H1 (cell line): ENCODE results near the gene CRADD. TPM values are rescaled to one million over a fixed set of nuclear protein-coding genes. Genes with fewer than 3 reads are reported as not detected.
A peak's percentile ranks its signal among the peaks of the same experiment; 100 is the strongest.

Source experiments
- CTCF ChIA-PET: fragments of 300-600 bp; sonication (Branson Sonifier 250); formaldehyde crosslinking; loops from one replicate; lab custom pipeline; 2021; ENCODE audit not compliant: partially characterized antibody; lab: Charles Lee
- POLR2A ChIA-PET: fragments of 300-600 bp; sonication (Branson Sonifier 250); formaldehyde crosslinking; loops from one replicate; lab custom pipeline; 2021; ENCODE audit warnings: inconsistent platforms; ENCODE audit not compliant: partially characterized antibody; lab: Charles Lee
- DNase-seq, 2 experiments: peaks; one replicate each; pipeline versions ENCODE4 v3.0.0 to v3.0.0-alpha.2; 2010 to 2022; ENCODE audit warnings: low spot score in 2 of 2, low read depth in 1 of 2, mixed read lengths in 1 of 2
- FAIRE-seq: peaks from 2 replicates; lab custom pipeline; 2011; peaks lifted over from hg19 to GRCh38; lab: Jason Lieb, UNC
- H2AFZ ChIP-seq: 2 replicates; pipeline ENCODE4 v1.8.1; 2012; ENCODE audit warnings: low read length, inconsistent platforms
- H2AK5ac ChIP-seq: 2 replicates; pipeline ENCODE4 v1.6.1; 2013; ENCODE audit warnings: low read depth, low read length
- H2BK120ac ChIP-seq: replicated peaks from 2 replicates; pipeline ENCODE3; 2013; ENCODE audit warnings: low read depth, low read length, inconsistent platforms
- H2BK12ac ChIP-seq: 2 replicates; pipeline ENCODE4 v1.6.1; 2013; ENCODE audit warnings: low read depth, low read length
- H2BK15ac ChIP-seq: 2 replicates; pipeline ENCODE4 v1.6.1; 2013; ENCODE audit warnings: low read length
- H2BK20ac ChIP-seq: 2 replicates; pipeline ENCODE4 v1.6.1; 2013; ENCODE audit warnings: low read length
- H2BK5ac ChIP-seq: 2 replicates; pipeline ENCODE4 v1.6.1; 2013; ENCODE audit warnings: low read depth, low read length
- H3K14ac ChIP-seq: 2 replicates; pipeline ENCODE4 v1.6.1; 2013; ENCODE audit warnings: inconsistent platforms; ENCODE audit not compliant: insufficient read length
- H3K18ac ChIP-seq: 2 replicates; pipeline ENCODE4 v1.6.1; 2013; ENCODE audit warnings: low read length; ENCODE audit errors: extremely low read depth
- H3K23ac ChIP-seq: 2 replicates; pipeline ENCODE4 v1.6.1; 2013; ENCODE audit warnings: inconsistent platforms; ENCODE audit not compliant: insufficient read length
- H3K23me2 ChIP-seq: 2 replicates; pipeline ENCODE4 v1.6.1; 2013; ENCODE audit warnings: low read depth, low read length
- H3K27ac ChIP-seq: 2 replicates; pipeline ENCODE4 v1.6.1; 2011; ENCODE audit warnings: low read depth, low read length, inconsistent platforms
- H3K27me3 ChIP-seq, 4 experiments: replicated peaks in 1 of 4; 1 replicate in 1 of 4; 2 replicates in 3 of 4; pipeline versions ENCODE4 v1.6.1 to v1.8.1; 2011 to 2013; ENCODE audit warnings: low read length in 3 of 4, mild to moderate bottlenecking in 3 of 4, inconsistent platforms in 2 of 4, mixed read lengths in 2 of 4, moderate library complexity in 1 of 4; ENCODE audit not compliant: control insufficient read depth in 3 of 4, insufficient read depth in 3 of 4; ENCODE audit errors: extremely low read depth in 1 of 4
- H3K36me3 ChIP-seq, 4 experiments: 2 replicates each; pipeline versions ENCODE4 v1.6.1 to v1.8.1; 2011 to 2013; ENCODE audit warnings: mild to moderate bottlenecking in 4 of 4, low read length in 3 of 4, moderate library complexity in 2 of 4, control low read depth in 1 of 4, inconsistent platforms in 1 of 4; ENCODE audit not compliant: insufficient read depth in 4 of 4, control insufficient read depth in 2 of 4
- H3K4ac ChIP-seq: replicated peaks from 2 replicates; pipeline ENCODE3; 2013; ENCODE audit warnings: low read length, low read depth, mixed read lengths, inconsistent platforms; ENCODE audit not compliant: insufficient read length
- H3K4me1 ChIP-seq, 4 experiments: replicated peaks in 1 of 4; 1 replicate in 1 of 4; 2 replicates in 3 of 4; pipeline versions ENCODE4 v1.6.1 to v1.8.1; 2011 to 2013; ENCODE audit warnings: low read length in 3 of 4, inconsistent platforms in 2 of 4, mixed read lengths in 1 of 4; ENCODE audit not compliant: insufficient read depth in 4 of 4, control insufficient read depth in 3 of 4
- H3K4me2 ChIP-seq, 2 experiments: 2 replicates each; pipeline versions ENCODE4 v1.6.1 to v1.8.1; 2011 to 2013; ENCODE audit warnings: low read depth in 2 of 2, low read length in 2 of 2, control low read depth in 1 of 2, inconsistent platforms in 1 of 2, mild to moderate bottlenecking in 1 of 2; ENCODE audit not compliant: insufficient read depth in 1 of 2
- H3K4me3 ChIP-seq, 4 experiments: fragments of 200-600, 300-600 bp in 1 of 4; sonication (generic), shearing (Covaris generic), sonication (Bioruptor Twin) in 1 of 4; 2 replicates each; pipeline versions ENCODE4 v1.5.1 to v1.8.1; 2011 to 2016; ENCODE audit warnings: low read length in 4 of 4, low read depth in 3 of 4, control low read depth in 2 of 4, inconsistent platforms in 2 of 4, mild to moderate bottlenecking in 2 of 4, mixed read lengths in 1 of 4, moderate library complexity in 1 of 4; ENCODE audit not compliant: insufficient read depth in 2 of 4; ENCODE audit errors: extremely low read depth in 1 of 4
- H3K56ac ChIP-seq: replicated peaks from 2 replicates; pipeline ENCODE3; 2013; ENCODE audit warnings: low read depth, mild to moderate bottlenecking, mixed read lengths, low read length, inconsistent platforms; ENCODE audit not compliant: insufficient read length
- H3K79me1 ChIP-seq: 2 replicates; pipeline ENCODE4 v1.6.1; 2013; ENCODE audit warnings: low read depth, low read length, control low read depth
- H3K79me2 ChIP-seq, 2 experiments: 2 replicates each; pipeline versions ENCODE4 v1.6.1 to v1.8.1; 2012 to 2013; ENCODE audit warnings: low read length in 2 of 2, mild to moderate bottlenecking in 2 of 2, inconsistent platforms in 1 of 2; ENCODE audit not compliant: insufficient read depth in 2 of 2, control insufficient read depth in 1 of 2
- H3K9ac ChIP-seq, 4 experiments: replicated peaks in 1 of 4; 1 replicate in 1 of 4; 2 replicates in 3 of 4; pipeline versions ENCODE4 v1.6.1 to v1.8.1; 2011 to 2013; ENCODE audit warnings: low read depth in 3 of 4, low read length in 3 of 4, control low read depth in 2 of 4, mild to moderate bottlenecking in 2 of 4, moderate library complexity in 2 of 4, inconsistent platforms in 1 of 4; ENCODE audit errors: extremely low read depth in 1 of 4
- H3K9me3 ChIP-seq, 2 experiments: 2 replicates each; pipeline versions ENCODE4 v1.6.1 to v1.8.1; 2012 to 2013; ENCODE audit warnings: mild to moderate bottlenecking in 2 of 2, moderate library complexity in 2 of 2, control low read depth in 1 of 2, inconsistent platforms in 1 of 2, low read depth in 1 of 2, low read length in 1 of 2, mixed read lengths in 1 of 2; ENCODE audit not compliant: insufficient read depth in 2 of 2
- H4K20me1 ChIP-seq, 2 experiments: replicated peaks in 1 of 2; 2 replicates each; pipeline versions ENCODE3 to v1.8.1; 2011 to 2013; ENCODE audit warnings: inconsistent platforms in 2 of 2, low read length in 2 of 2, mild to moderate bottlenecking in 1 of 2; ENCODE audit not compliant: insufficient read depth in 2 of 2, control insufficient read depth in 1 of 2
- H4K5ac ChIP-seq: 2 replicates; pipeline ENCODE4 v1.6.1; 2013; ENCODE audit warnings: low read length, low read depth, mixed read lengths, inconsistent platforms; ENCODE audit not compliant: insufficient read length
- H4K8ac ChIP-seq: 2 replicates; pipeline ENCODE4 v1.8.0; 2013; ENCODE audit warnings: mild to moderate bottlenecking, moderate library complexity, low read length, inconsistent platforms; ENCODE audit not compliant: insufficient read depth; ENCODE audit errors: extremely low read depth
- H4K91ac ChIP-seq: replicated peaks from 2 replicates; pipeline ENCODE3; 2013; ENCODE audit warnings: low read length, mixed read lengths, inconsistent platforms; ENCODE audit not compliant: insufficient read length
- CBX8 ChIP-seq: fragments of 300-800, 300-1000 bp; sonication (generic); IDR thresholded peaks from 2 replicates; pipeline ENCODE4 v1.7.1; 2016; ENCODE audit warnings: low read depth, low read length, borderline replicate concordance
- CTBP2 ChIP-seq: IDR thresholded peaks from 2 replicates; pipeline ENCODE4 v1.7.0; 2011; ENCODE audit warnings: borderline replicate concordance, mild to moderate bottlenecking, moderate library complexity, mixed read lengths, low read length; ENCODE audit not compliant: insufficient read depth, insufficient read length
- HDAC2 ChIP-seq, 2 experiments: fragments of 300-600 bp in 1 of 2; sonication (generic) in 1 of 2; IDR thresholded peaks; 2 replicates each; pipeline ENCODE4 v1.6.1; 2011 to 2012; ENCODE audit warnings: low read depth in 2 of 2, low read length in 2 of 2, mild to moderate bottlenecking in 2 of 2, moderate library complexity in 2 of 2, borderline replicate concordance in 1 of 2, inconsistent platforms in 1 of 2
- KDM1A ChIP-seq: fragments of 200-600, 300-600 bp; sonication (generic); IDR thresholded peaks from 2 replicates; pipeline ENCODE4 v1.7.1; 2016; ENCODE audit warnings: mild to moderate bottlenecking, low read length, borderline replicate concordance
- KDM4A ChIP-seq: IDR thresholded peaks from one replicate; pipeline ENCODE4 v1.7.1; 2012; ENCODE audit warnings: low read depth, mild to moderate bottlenecking, moderate library complexity, low read length, inconsistent platforms; ENCODE audit not compliant: severe bottlenecking
- TEAD4 ChIP-seq: IDR thresholded peaks from 2 replicates; pipeline ENCODE4 v1.6.1; 2012; ENCODE audit warnings: low read depth, low read length, inconsistent platforms, mixed read lengths
- ZNF274 ChIP-seq: IDR thresholded peaks from 2 replicates; pipeline ENCODE4 v1.7.0; 2012; ENCODE audit warnings: low read length, borderline replicate concordance; ENCODE audit errors: extremely low read depth
- WGBS, 2 experiments: shearing (Covaris generic) in 1 of 2; methylation state at CpG; one replicate each; pipeline versions ENCODE4 v1.1.6 to v1.1.7; 2013 to 2015; ENCODE audit warnings: low lambda C conversion rate in 2 of 2, mixed read lengths in 2 of 2, inconsistent platforms in 1 of 2, low coverage in 1 of 2, missing lambda C conversion rate in 1 of 2; ENCODE audit not compliant: insufficient replicate concordance in 2 of 2, insufficient coverage in 1 of 2, insufficient read length in 1 of 2; ENCODE audit errors: extremely low coverage in 1 of 2, missing lambda C conversion rate in 1 of 2; 5-methylcytosine and 5-hydroxymethylcytosine counted together
- polyA plus RNA-seq, 7 experiments: library from polyadenylated mRNA; depleted of rRNA in 3 of 7; stranded (reverse) in 5 of 7; unstranded in 2 of 7; fragments of >200 nt in 5 of 7; fragments of 200-250 nt in 2 of 7; gene quantifications; 1 replicate in 5 of 7; 2 replicates in 1 of 7; 4 replicates in 1 of 7; pipeline versions ENCODE4 v1.2.1 to v1.2.3, GENCODE V29; 2011 to 2013; ENCODE audit warnings: missing spikeins in 2 of 7, mixed read lengths in 2 of 7
- total RNA-seq: library from RNA; stranded (reverse); fragmentation: NEBNext Ultra II Directional; extraction: Animal tissue kit (Norgen Biotek cat#: 25700); gene quantifications from 2 replicates; pipeline ENCODE4 v1.2.1, GENCODE V29; 2021
- TF ChIP-seq, protein P1 (sequence below): IDR thresholded peaks from 2 replicates; pipeline ENCODE4 v1.6.1; 2012; ENCODE audit warnings: inconsistent platforms
- TF ChIP-seq, protein P2 (sequence below): IDR thresholded peaks from 2 replicates; pipeline ENCODE4 v1.6.1; 2011; ENCODE audit warnings: low read depth, mild to moderate bottlenecking, low read length; ENCODE audit not compliant: insufficient read depth

CRADD gene
- total and polyA plus RNA-seq, 2 of the 8 experiments (the other 6 are each of a cell fraction or from before 2014, with no cell fraction given): 8.1 to 15.4 TPM

DNA sequence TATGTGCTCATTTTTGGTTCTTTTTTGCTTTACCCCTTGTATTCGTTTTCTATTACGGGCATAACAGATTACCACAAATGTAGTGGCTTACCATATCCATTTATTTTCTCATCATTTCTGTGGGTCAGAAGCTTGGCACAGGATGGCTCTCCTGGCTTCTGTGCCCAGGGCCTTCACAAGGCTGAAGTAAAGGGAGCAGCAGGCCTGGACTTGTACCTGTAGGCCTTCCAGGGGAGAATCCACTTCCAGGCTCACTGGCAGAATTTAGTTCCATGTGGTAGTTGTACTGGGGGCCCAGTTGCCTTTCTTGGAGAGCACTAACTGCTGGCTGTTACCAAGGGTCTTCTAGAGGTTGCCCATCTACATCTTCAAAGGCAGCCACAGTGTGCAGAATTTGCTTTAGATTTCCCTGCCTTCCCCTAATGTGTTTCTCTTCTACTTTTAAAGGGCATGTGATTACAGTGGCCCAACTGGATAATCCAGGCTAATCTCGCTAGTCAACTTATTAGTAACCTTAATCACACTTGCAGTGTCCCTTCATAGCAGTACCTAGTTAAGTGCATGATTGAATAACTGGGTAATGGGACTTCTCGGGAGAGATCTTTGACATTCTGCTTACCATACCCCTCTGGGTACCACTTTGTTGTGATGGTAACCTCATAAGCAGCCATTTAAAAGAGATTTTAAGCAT is 67.0 kb downstream of the CRADD start:
- no peaks in the 10 kb centered on the region for H3K36me3 ChIP-seq
- H4K91ac ChIP-seq: no peak overlapping the region
- peak overlapping the region; percentile 36; the same call in 1 of the 2 replicates for H2BK5ac ChIP-seq
- no peaks in the 10 kb centered on the region for H3K79me1 ChIP-seq
- FAIRE-seq (no peak), DNase-seq (no peak)
- no peak overlapping the region; a peak in 1 of 4 replicates for H3K4me2 ChIP-seq
- peaks cover 3% of the 10 kb centered on the region for H3K23me2 ChIP-seq
- H3K18ac ChIP-seq: peak overlapping the region; percentile 42; the same call in 1 of the 2 replicates
- TF ChIP-seq, protein P1, sequence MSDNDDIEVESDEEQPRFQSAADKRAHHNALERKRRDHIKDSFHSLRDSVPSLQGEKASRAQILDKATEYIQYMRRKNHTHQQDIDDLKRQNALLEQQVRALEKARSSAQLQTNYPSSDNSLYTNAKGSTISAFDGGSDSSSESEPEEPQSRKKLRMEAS: no peak
- no peak for TF ChIP-seq CTBP2
- TF ChIP-seq, protein P2, sequence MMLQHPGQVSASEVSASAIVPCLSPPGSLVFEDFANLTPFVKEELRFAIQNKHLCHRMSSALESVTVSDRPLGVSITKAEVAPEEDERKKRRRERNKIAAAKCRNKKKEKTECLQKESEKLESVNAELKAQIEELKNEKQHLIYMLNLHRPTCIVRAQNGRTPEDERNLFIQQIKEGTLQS: no peak
- no peak for TF ChIP-seq TEAD4
- no peak for TF ChIP-seq ZNF274
- TF ChIP-seq KDM1A: no peak
- no peak for TF ChIP-seq CBX8
- no peak for TF ChIP-seq HDAC2 (IDR thresholded peaks at IDR 0.05; ENCODE audit: borderline replicate concordance in 1 of 2, low read depth in 2 of 2, low read length in 2 of 2)
- TF ChIP-seq KDM4A: no peak
- no peak overlapping the region for H4K5ac ChIP-seq
- no peak overlapping the region for H3K27ac ChIP-seq
- H3K56ac ChIP-seq: no peak overlapping the region
- ChIA-PET POLR2A (no interaction called here), CTCF (interaction anchor here (1.0 to 1.5 kb wide), 2 partner anchors 10 to 358 kb away, joined by 3 read pairs; no protein-coding TSS in a partner anchor)
- H3K23ac ChIP-seq: no peak overlapping the region
- H2AFZ ChIP-seq: no peak overlapping the region
- H3K79me2 ChIP-seq: no peaks in the 10 kb centered on the region
- no peak overlapping the region for H3K4me3 ChIP-seq
- no peak overlapping the region for H4K8ac ChIP-seq
- peak overlapping the region; percentile 20; the same call in 1 of the 2 replicates for H2BK12ac ChIP-seq
- H2BK120ac ChIP-seq: peak overlapping the region; percentile 48
- no peaks in the 10 kb centered on the region for H3K27me3 ChIP-seq
- no peak overlapping the region for H3K9ac ChIP-seq
- H2BK20ac ChIP-seq: peak overlapping the region; percentile 56; the same call in 1 of the 2 replicates
- no peaks in the 10 kb centered on the region for H4K20me1 ChIP-seq
- H2AK5ac ChIP-seq: no peak overlapping the region
- peaks cover 0 to 17% (median 11%) of the 10 kb centered on the region in 4 experiments; a peak in 4 of 7 replicates for H3K4me1 ChIP-seq
- H3K9me3 ChIP-seq: no peaks in the 10 kb centered on the region
- peak overlapping the region; percentile 3 for H3K4ac ChIP-seq
- no peak overlapping the region for H3K14ac ChIP-seq
- H2BK15ac ChIP-seq: no peak overlapping the region
- WGBS, 2 experiments: 92% methylated on average over 4 of the region's 4 CpGs; no CpG with 5 or more reads in 1 of the 2 experiments
